HepG2 (cell line): Measurements from ENCODE around the gene POLR2H. TPM values are rescaled to one million over a fixed set of nuclear protein-coding genes. Genes with fewer than 3 reads are reported as not detected.

Experiments
- ATAC-seq: fragments of 200-7000 bp; cut with Tn5 transposase; 3 replicates; pipeline ENCODE4 v1.9.1; 2020; ENCODE audit warnings: mild to moderate bottlenecking, moderate library complexity
- BruUV-seq: library from RNA; stranded (reverse); fragments of 400-500 nt; replicated peaks from 2 replicates; lab custom pipeline; 2021; lab: Mats Ljungman, UMichigan
- CTCF ChIA-PET: fragments of 300-600 bp; formaldehyde crosslinking; extraction: SDS; loops from one replicate; lab custom pipeline; 2021; ENCODE audit warnings: low total read pairs, inconsistent platforms, low intra/inter-chr PET ratio; lab: Yijun Ruan, JAX
- POLR2A ChIA-PET: fragments of 350-600 bp; sonication (Branson Sonifier 250); formaldehyde crosslinking; loops from one replicate; lab custom pipeline; 2020; ENCODE audit warnings: antibody characterized with exemption, inconsistent platforms; lab: Yijun Ruan, JAX
- DNase-seq: peaks from one replicate; pipeline ENCODE4 v3.0.0-alpha.2; 2015; ENCODE audit warnings: low spot score
- FAIRE-seq: peaks from 3 replicates; lab custom pipeline; 2011; peaks lifted over from hg19 to GRCh38; lab: Jason Lieb, UNC
- H2AFZ ChIP-seq: one replicate; pipeline ENCODE4 v1.6.1; 2011; ENCODE audit warnings: low read length, inconsistent platforms
- H3K27ac ChIP-seq: fragments of 300-600 bp; 3 replicates; pipeline ENCODE4 v1.8.0; 2011; ENCODE audit warnings: mixed run types, mild to moderate bottlenecking, mixed read lengths, low read length, inconsistent platforms; ENCODE audit not compliant: insufficient read depth; ENCODE audit errors: extremely low read length
- H3K27me3 ChIP-seq, 2 experiments: fragments of 200-600 bp in 1 of 2; 2 replicates in 1 of 2; 3 replicates in 1 of 2; pipeline versions ENCODE4 v1.6.0 to v1.8.0; 2011; ENCODE audit warnings: low read length in 2 of 2, mild to moderate bottlenecking in 2 of 2, moderate library complexity in 2 of 2, inconsistent platforms in 1 of 2; ENCODE audit not compliant: insufficient read depth in 2 of 2, control insufficient read depth in 1 of 2
- H3K36me3 ChIP-seq, 2 experiments: fragments of 200-600 bp in 1 of 2; replicated peaks in 1 of 2; 2 replicates in 1 of 2; 3 replicates in 1 of 2; pipeline versions ENCODE4 v1.5.1 to v1.8.0; 2011; ENCODE audit warnings: low read length in 2 of 2, inconsistent platforms in 1 of 2; ENCODE audit not compliant: insufficient read depth in 2 of 2, control insufficient read depth in 1 of 2
- H3K4me1 ChIP-seq: 2 replicates; pipeline ENCODE4 v1.5.1; 2012; ENCODE audit warnings: low read length, inconsistent platforms; ENCODE audit not compliant: insufficient read depth
- H3K4me2 ChIP-seq: 2 replicates; pipeline ENCODE4 v1.6.0; 2011; ENCODE audit warnings: low read depth, low read length, inconsistent platforms
- H3K4me3 ChIP-seq, 3 experiments: fragments of 200-600 bp in 1 of 3; sonication (generic), shearing (Covaris generic) in 1 of 3; replicated peaks in 1 of 3; 2 replicates each; pipeline ENCODE4 v1.5.1; 2011 to 2016; ENCODE audit warnings: low read length in 3 of 3, inconsistent platforms in 2 of 3, low read depth in 2 of 3, mild to moderate bottlenecking in 2 of 3, control low read depth in 1 of 3, mixed read lengths in 1 of 3; ENCODE audit not compliant: insufficient read depth in 1 of 3
- H3K79me2 ChIP-seq: one replicate; pipeline ENCODE4 v1.6.1; 2011; ENCODE audit warnings: low read length, inconsistent platforms; ENCODE audit not compliant: insufficient read depth
- H3K9ac ChIP-seq: 2 replicates; pipeline ENCODE4 v1.6.0; 2011; ENCODE audit warnings: mild to moderate bottlenecking, low read depth, low read length, inconsistent platforms; ENCODE audit not compliant: insufficient read depth
- H3K9me3 ChIP-seq: 2 replicates; pipeline ENCODE4 v1.5.1; 2012; ENCODE audit warnings: mild to moderate bottlenecking, low read length
- H4K20me1 ChIP-seq: 2 replicates; pipeline ENCODE4 v1.6.0; 2011; ENCODE audit warnings: inconsistent platforms, mild to moderate bottlenecking, low read length, moderate library complexity; ENCODE audit not compliant: insufficient read depth
- ADNP ChIP-seq: sonication (generic); formaldehyde crosslinking; IDR thresholded peaks from 2 replicates; pipeline ENCODE4 v1.4.0; 2020; ENCODE audit warnings: missing genetic modification reagents
- AGO2 ChIP-seq: fragments of 200-400 bp; formaldehyde crosslinking; optimal IDR thresholded peaks from 2 replicates; pipeline ENCODE3; 2017; ENCODE audit warnings: mild to moderate bottlenecking, low read depth, low read length, moderate library complexity
- CBFB ChIP-seq: sonication (generic); formaldehyde crosslinking; IDR thresholded peaks from 2 replicates; pipeline ENCODE4 v1.4.0; 2020; ENCODE audit warnings: missing genetic modification reagents
- KLF16 ChIP-seq, 2 experiments: sonication (generic) in 1 of 2; formaldehyde crosslinking in 1 of 2; IDR thresholded peaks; 2 replicates each; pipeline versions ENCODE4 v1.6.1 to v1.8.0; 2016 to 2023; ENCODE audit warnings: missing genetic modification reagents in 2 of 2, missing compliant biosample characterization in 1 of 2
- MED8 ChIP-seq: sonication (generic); formaldehyde crosslinking; IDR thresholded peaks from 2 replicates; pipeline ENCODE4 v1.8.1; 2023; ENCODE audit warnings: mild to moderate bottlenecking, missing genetic modification reagents; ENCODE audit not compliant: insufficient replicate concordance
- RXRA ChIP-seq: sonication (generic); formaldehyde crosslinking; IDR thresholded peaks from 2 replicates; pipeline ENCODE4 v1.5.1; 2020; ENCODE audit warnings: missing genetic modification reagents
- SAP130 ChIP-seq: IDR thresholded peaks from 2 replicates; pipeline ENCODE4 v1.6.1; 2016; ENCODE audit warnings: low read depth
- SOX5 ChIP-seq: IDR thresholded peaks from 2 replicates; pipeline ENCODE4 v1.6.1; 2016; ENCODE audit warnings: borderline replicate concordance
- TAF1 ChIP-seq: sonication (generic); formaldehyde crosslinking; IDR thresholded peaks from 2 replicates; pipeline ENCODE4 v1.4.0; 2020; ENCODE audit warnings: missing genetic modification reagents
- TOE1 ChIP-seq: sonication (generic); formaldehyde crosslinking; IDR thresholded peaks from 2 replicates; pipeline ENCODE4 v1.4.0; 2020; ENCODE audit warnings: mild to moderate bottlenecking, missing genetic modification reagents
- ZNF431 ChIP-seq: sonication (generic); formaldehyde crosslinking; IDR thresholded peaks from 2 replicates; pipeline ENCODE4 v1.9.0; 2022; ENCODE audit warnings: missing genetic modification reagents, low read depth, mild to moderate bottlenecking, borderline replicate concordance
- ZNF550 ChIP-seq: sonication (generic); formaldehyde crosslinking; IDR thresholded peaks from 2 replicates; pipeline ENCODE4 v1.4.0; 2020; ENCODE audit warnings: mild to moderate bottlenecking, missing genetic modification reagents, borderline replicate concordance
- ZNF572 ChIP-seq: sonication (generic); formaldehyde crosslinking; IDR thresholded peaks from 2 replicates; pipeline ENCODE4 v1.5.1; 2020; ENCODE audit warnings: mild to moderate bottlenecking, missing genetic modification reagents
- WGBS: methylation state at CpG from one replicate; pipeline ENCODE4 v1.1.6; 2017; ENCODE audit warnings: low lambda C conversion rate; 5-methylcytosine and 5-hydroxymethylcytosine counted together
- in situ Hi-C: cut with HindIII; loops from 2 replicates; pipeline ENCODE4 v1.10.0; 2017; ENCODE audit warnings: low pct_unique_long_range_greater_than_20kb; ENCODE audit not compliant: extremely low pct_ligation_motif_present
- intact Hi-C: fragments of 100-400 bp; cut with micrococcal nuclease; formaldehyde crosslinking; loops from one replicate; pipeline ENCODE4 v1.10.0; 2022; ENCODE audit not compliant: unreplicated experiment
- polyA plus RNA-seq, 8 experiments: library from polyadenylated mRNA; depleted of rRNA in 3 of 8; stranded (reverse) in 7 of 8; unstranded in 1 of 8; fragments of >200 nt; fragmentation: Illumina TruSeq in 4 of 8; extraction: Trizol in 4 of 8; gene quantifications; 2 replicates each; pipeline versions ENCODE4 v1.2.1 to v1.2.3, GENCODE V29; 2011 to 2016; ENCODE audit warnings: low read depth in 4 of 8, missing spikeins in 1 of 8, mixed read lengths in 1 of 8; ENCODE audit not compliant: insufficient read depth in 1 of 8
- total RNA-seq, 5 experiments: library from RNA; depleted of rRNA; stranded (reverse); fragments of >200 nt; fragmentation: Illumina TruSeq; extraction: Trizol; gene quantifications; 2 replicates each; pipeline ENCODE4 v1.2.3, GENCODE V29; 2016; ENCODE audit warnings: low read depth in 1 of 5
- TF ChIP-seq, protein P1 (sequence below): IDR thresholded peaks from 2 replicates; pipeline ENCODE4 v1.6.1; 2016
- TF ChIP-seq, protein P2 (sequence below): IDR thresholded peaks from 2 replicates; pipeline ENCODE4 v1.6.1; 2016; ENCODE audit warnings: mild to moderate bottlenecking
- TF ChIP-seq, protein P3 (sequence below): sonication (generic); formaldehyde crosslinking; IDR thresholded peaks from 2 replicates; pipeline ENCODE4 v1.5.0; 2020; ENCODE audit warnings: mild to moderate bottlenecking, missing genetic modification reagents, borderline replicate concordance

The POLR2H gene
- total and polyA plus RNA-seq, 2 of the 13 experiments (the other 11 are each of a cell fraction or from before 2014, with no cell fraction given), result 118 to 194 TPM

DNA sequence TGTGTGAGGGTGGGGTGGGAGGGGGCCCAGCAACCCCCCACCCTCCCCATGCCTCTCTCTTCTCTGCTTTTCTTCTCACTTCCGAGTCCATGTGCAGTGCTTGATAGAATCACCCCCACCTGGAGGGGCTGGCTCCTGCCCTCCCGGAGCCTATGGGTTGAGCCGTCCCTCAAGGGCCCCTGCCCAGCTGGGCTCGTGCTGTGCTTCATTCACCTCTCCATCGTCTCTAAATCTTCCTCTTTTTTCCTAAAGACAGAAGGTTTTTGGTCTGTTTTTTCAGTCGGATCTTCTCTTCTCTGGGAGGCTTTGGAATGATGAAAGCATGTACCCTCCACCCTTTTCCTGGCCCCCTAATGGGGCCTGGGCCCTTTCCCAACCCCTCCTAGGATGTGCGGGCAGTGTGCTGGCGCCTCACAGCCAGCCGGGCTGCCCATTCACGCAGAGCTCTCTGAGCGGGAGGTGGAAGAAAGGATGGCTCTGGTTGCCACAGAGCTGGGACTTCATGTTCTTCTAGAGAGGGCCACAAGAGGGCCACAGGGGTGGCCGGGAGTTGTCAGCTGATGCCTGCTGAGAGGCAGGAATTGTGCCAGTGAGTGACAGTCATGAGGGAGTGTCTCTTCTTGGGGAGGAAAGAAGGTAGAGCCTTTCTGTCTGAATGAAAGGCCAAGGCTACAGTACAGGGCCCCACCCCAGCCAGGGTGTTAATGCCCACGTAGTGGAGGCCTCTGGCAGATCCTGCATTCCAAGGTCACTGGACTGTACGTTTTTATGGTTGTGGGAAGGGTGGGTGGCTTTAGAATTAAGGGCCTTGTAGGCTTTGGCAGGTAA is 16.0 kb upstream of the POLR2H start:
- peak; percentile 92 for ATAC-seq
- no peak overlapping the region for H3K9ac ChIP-seq
- DNase-seq, result peak; percentile 84
- CTCF ChIA-PET, result interaction anchor here (0.6 to 1.4 kb wide), 3 partner anchors 10 to 195 kb away, joined by 3 to 6 read pairs (median 4); no protein-coding TSS in a partner anchor
- intact Hi-C loops (no loop called here), in situ Hi-C loops (no loop called here)
- no peak overlapping the region for H3K4me2 ChIP-seq
- no TSS peak for BruUV-seq
- H3K4me1 ChIP-seq, result peaks cover 11% of the 10 kb centered on the region
- no peaks in the 10 kb centered on the region for H4K20me1 ChIP-seq
- POLR2A ChIA-PET, result interaction anchor here (0.8 to 2.2 kb wide), 9 partner anchors 8 to 168 kb away, joined by 3 to 6 read pairs (median 4); partner anchors contain the start of genes FAM131A and POLR2H
- no peaks in the 10 kb centered on the region for H3K79me2 ChIP-seq
- H3K36me3 ChIP-seq, result peaks cover 4 to 16% of the 10 kb centered on the region in 2 experiments; a peak in 4 of 5 replicates
- H2AFZ ChIP-seq, result no peak overlapping the region
- H3K4me3 ChIP-seq, result no peak overlapping the region
- peak; percentile 81 for FAIRE-seq
- 44% methylated on average over 14 of the region's 14 CpGs for WGBS
- H3K27me3 ChIP-seq, result no peaks in the 10 kb centered on the region
- H3K27ac ChIP-seq, result no peak overlapping the region
- no peaks in the 10 kb centered on the region for H3K9me3 ChIP-seq
- TF ChIP-seq, protein P1, sequence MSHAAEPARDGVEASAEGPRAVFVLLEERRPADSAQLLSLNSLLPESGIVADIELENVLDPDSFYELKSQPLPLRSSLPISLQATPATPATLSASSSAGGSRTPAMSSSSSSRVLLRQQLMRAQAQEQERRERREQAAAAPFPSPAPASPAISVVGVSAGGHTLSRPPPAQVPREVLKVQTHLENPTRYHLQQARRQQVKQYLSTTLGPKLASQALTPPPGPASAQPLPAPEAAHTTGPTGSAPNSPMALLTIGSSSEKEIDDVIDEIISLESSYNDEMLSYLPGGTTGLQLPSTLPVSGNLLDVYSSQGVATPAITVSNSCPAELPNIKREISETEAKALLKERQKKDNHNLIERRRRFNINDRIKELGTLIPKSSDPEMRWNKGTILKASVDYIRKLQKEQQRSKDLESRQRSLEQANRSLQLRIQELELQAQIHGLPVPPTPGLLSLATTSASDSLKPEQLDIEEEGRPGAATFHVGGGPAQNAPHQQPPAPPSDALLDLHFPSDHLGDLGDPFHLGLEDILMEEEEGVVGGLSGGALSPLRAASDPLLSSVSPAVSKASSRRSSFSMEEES, result 0 out of 2 replicates have a peak, but pooled peaks have one; percentile 39
- TF ChIP-seq ZNF550 (CRISPR knock-in tag) (no peak), SOX5 (CRISPR knock-in tag) (0 out of 2 replicates have a peak, but pooled peaks have one; percentile 13), MED8 (no peak), KLF16 (CRISPR knock-in tag; IDR thresholded peaks at IDR 0.05) (no peak), TAF1 (CRISPR knock-in tag) (no peak), ZNF431 (CRISPR knock-in tag) (no peak), TOE1 (CRISPR knock-in tag) (no peak), ZNF572 (CRISPR knock-in tag) (0 out of 2 replicates have a peak, but pooled peaks have one; percentile 21), AGO2 (no peak), SAP130 (peak; percentile 76), CBFB (CRISPR knock-in tag) (0 out of 2 replicates have a peak, but pooled peaks have one; percentile 25), ADNP (CRISPR knock-in tag) (no peak), RXRA (CRISPR knock-in tag) (0 out of 2 replicates have a peak, but pooled peaks have one; percentile 27)
- TF ChIP-seq, protein P2, sequence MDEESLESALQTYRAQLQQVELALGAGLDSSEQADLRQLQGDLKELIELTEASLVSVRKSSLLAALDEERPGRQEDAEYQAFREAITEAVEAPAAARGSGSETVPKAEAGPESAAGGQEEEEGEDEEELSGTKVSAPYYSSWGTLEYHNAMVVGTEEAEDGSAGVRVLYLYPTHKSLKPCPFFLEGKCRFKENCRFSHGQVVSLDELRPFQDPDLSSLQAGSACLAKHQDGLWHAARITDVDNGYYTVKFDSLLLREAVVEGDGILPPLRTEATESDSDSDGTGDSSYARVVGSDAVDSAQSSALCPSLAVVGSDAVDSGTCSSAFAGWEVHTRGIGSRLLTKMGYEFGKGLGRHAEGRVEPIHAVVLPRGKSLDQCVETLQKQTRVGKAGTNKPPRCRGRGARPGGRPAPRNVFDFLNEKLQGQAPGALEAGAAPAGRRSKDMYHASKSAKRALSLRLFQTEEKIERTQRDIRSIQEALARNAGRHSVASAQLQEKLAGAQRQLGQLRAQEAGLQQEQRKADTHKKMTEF, result 0 out of 2 replicates have a peak, but pooled peaks have one; percentile 37
- TF ChIP-seq, protein P3, sequence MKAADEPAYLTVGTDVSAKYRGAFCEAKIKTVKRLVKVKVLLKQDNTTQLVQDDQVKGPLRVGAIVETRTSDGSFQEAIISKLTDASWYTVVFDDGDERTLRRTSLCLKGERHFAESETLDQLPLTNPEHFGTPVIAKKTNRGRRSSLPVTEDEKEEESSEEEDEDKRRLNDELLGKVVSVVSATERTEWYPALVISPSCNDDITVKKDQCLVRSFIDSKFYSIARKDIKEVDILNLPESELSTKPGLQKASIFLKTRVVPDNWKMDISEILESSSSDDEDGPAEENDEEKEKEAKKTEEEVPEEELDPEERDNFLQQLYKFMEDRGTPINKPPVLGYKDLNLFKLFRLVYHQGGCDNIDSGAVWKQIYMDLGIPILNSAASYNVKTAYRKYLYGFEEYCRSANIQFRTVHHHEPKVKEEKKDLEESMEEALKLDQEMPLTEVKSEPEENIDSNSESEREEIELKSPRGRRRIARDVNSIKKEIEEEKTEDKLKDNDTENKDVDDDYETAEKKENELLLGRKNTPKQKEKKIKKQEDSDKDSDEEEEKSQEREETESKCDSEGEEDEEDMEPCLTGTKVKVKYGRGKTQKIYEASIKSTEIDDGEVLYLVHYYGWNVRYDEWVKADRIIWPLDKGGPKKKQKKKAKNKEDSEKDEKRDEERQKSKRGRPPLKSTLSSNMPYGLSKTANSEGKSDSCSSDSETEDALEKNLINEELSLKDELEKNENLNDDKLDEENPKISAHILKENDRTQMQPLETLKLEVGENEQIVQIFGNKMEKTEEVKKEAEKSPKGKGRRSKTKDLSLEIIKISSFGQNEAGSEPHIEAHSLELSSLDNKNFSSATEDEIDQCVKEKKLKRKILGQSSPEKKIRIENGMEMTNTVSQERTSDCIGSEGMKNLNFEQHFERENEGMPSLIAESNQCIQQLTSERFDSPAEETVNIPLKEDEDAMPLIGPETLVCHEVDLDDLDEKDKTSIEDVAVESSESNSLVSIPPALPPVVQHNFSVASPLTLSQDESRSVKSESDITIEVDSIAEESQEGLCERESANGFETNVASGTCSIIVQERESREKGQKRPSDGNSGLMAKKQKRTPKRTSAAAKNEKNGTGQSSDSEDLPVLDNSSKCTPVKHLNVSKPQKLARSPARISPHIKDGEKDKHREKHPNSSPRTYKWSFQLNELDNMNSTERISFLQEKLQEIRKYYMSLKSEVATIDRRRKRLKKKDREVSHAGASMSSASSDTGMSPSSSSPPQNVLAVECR (CRISPR knock-in tag), result peak; percentile 44; the same call in 1 of the 2 replicates
